WERI-Rb-1 (cell line): ENCODE measurements around the gene TWNK.

Source experiments
- DNase-seq: peaks from one replicate; pipeline ENCODE4 v3.0.0-alpha.2; 2020
- H3K27ac ChIP-seq: fragments of 250-450 bp; sonication (Bioruptor Pico); 2 replicates; pipeline ENCODE4 v1.5.1; 2020; ENCODE audit warnings: mild to moderate bottlenecking, moderate library complexity
- H3K27me3 ChIP-seq: fragments of 250-450 bp; sonication (Bioruptor Pico); 2 replicates; pipeline ENCODE4 v1.5.1; 2021; ENCODE audit warnings: mild to moderate bottlenecking, low read depth, moderate library complexity; ENCODE audit not compliant: insufficient read depth, severe bottlenecking
- H3K36me3 ChIP-seq: fragments of 250-450 bp; sonication (Bioruptor Pico); 2 replicates; pipeline ENCODE4 v1.5.1; 2020; ENCODE audit warnings: mild to moderate bottlenecking, moderate library complexity
- H3K4me3 ChIP-seq: 2 replicates; pipeline ENCODE4 v1.5.1; 2011; ENCODE audit warnings: low read depth, mild to moderate bottlenecking, control low read depth, low read length
- H3K9me3 ChIP-seq: fragments of 250-450 bp; sonication (Bioruptor Pico); 2 replicates; pipeline ENCODE4 v1.5.1; 2021; ENCODE audit warnings: mild to moderate bottlenecking, moderate library complexity; ENCODE audit not compliant: severe bottlenecking
- CTCF ChIP-seq: IDR thresholded peaks from 2 replicates; pipeline ENCODE4 v1.5.1; 2011; ENCODE audit warnings: low read depth, mild to moderate bottlenecking, control low read depth, inconsistent platforms, low read length

TWNK gene

GRCh38 chr10:101022967-101023705 lies 35.8 kb downstream of the TWNK start:
- Histone ChIP-seq H3K27ac (no peak overlapping the region), H3K4me3 (no peak overlapping the region), H3K27me3 (no peaks in the 10 kb centered on the region), H3K36me3 (no peaks in the 10 kb centered on the region), H3K9me3 (no peaks in the 10 kb centered on the region)
- no peak for TF ChIP-seq CTCF
- no peak for DNase-seq

GRCh38 chr10:101027106-101027720 lies 39.9 kb downstream of the TWNK start:
- DNase-seq: no peak
- Histone ChIP-seq H3K36me3 (no peaks in the 10 kb centered on the region), H3K4me3 (no peak overlapping the region), H3K27ac (peak overlapping the region; percentile 62), H3K27me3 (no peaks in the 10 kb centered on the region), H3K9me3 (no peaks in the 10 kb centered on the region)
- TF ChIP-seq CTCF: no peak

GRCh38 chr10:101028446-101029337 lies 41.3 kb downstream of the TWNK start:
- Histone ChIP-seq H3K27ac (no peak overlapping the region), H3K27me3 (no peaks in the 10 kb centered on the region), H3K36me3 (no peaks in the 10 kb centered on the region), H3K9me3 (no peaks in the 10 kb centered on the region), H3K4me3 (no peak overlapping the region)
- TF ChIP-seq CTCF: no peak
- DNase-seq: no peak

- peak; percentile 61 for TF ChIP-seq CTCF
- H3K9me3 ChIP-seq: no peaks in the 10 kb centered on the region
- DNase-seq: no peak
- H3K36me3 ChIP-seq: peaks cover under 1% of the 10 kb centered on the region; the same call in 1 of the 2 replicates
- no peaks in the 10 kb centered on the region for H3K27me3 ChIP-seq
- no peak overlapping the region for H3K4me3 ChIP-seq
- H3K27ac ChIP-seq: no peak overlapping the region
These were observed 42.4 kb downstream of the TWNK start for GRCh38 chr10:101029520-101030295.

GRCh38 chr10:101030496-101031127 lies 43.3 kb downstream of the TWNK start:
- peaks cover 9% of the 10 kb centered on the region for H3K36me3 ChIP-seq
- DNase-seq: peak; percentile 41
- H3K9me3 ChIP-seq: no peaks in the 10 kb centered on the region
- peak overlapping the region; percentile 77 for H3K4me3 ChIP-seq
- H3K27ac ChIP-seq: peak overlapping the region; percentile 38; the same call in 1 of the 2 replicates
- TF ChIP-seq CTCF: no peak
- H3K27me3 ChIP-seq: no peaks in the 10 kb centered on the region
